ENCODE measurements around the gene PHC1.
A peak's percentile ranks its signal among the peaks of the same experiment; 100 is the strongest.

PHC1 gene

GRCh38 chr12:8948701-8949341 lies 34.5 kb downstream of the PHC1 start:
- DNase-seq (ENCODE audit: insufficient read length, low spot score) (no peak), FAIRE-seq (no peak)

DNA sequence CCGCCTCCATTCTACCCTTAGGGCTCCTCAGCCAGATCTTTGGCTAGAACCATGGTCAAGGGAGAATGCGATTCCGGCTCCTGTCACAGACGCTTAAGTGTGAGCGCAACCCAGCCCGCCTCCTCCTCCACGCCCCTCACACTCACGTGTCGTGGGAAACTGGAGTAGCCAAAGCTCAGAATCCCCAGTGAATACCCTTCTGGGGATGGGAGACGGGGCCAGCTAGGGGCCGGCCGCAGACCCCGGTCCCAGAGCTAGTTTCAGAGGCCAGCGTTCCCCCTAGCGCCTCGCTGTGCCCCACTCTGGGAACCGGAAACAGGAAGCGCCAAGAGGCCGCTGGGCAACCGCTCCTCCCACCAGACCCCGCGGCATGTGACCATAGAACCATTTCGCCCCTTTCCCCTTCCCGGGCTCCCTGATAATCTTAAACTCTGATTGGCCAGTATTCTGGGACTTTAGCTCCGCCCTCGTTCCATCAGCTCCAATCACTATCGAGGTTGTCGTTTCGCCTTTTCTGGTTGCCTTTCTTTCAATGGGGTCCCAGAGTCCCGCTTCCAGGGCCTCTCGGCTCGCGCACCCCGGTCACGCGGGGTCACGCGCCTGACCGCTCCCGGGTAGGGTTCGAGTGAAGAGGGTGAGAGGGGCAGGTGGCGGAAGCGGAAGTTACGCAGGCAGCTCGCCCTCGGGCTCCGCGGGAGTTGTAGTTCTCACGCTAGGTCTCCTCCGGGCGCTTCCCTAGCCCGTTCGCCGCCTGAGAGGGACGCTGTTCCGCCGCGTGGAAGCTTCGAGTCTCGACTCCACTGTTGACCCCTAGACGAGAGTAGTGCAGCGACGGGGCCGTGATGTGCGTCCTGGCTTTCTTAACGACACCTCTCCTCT lies 35.3 kb downstream of the PHC1 start, which contains the start of gene M6PR:
Gene M6PR, minus strand, starts transcription at position 304 of the 879 bp plus-strand sequence. CDS start 3,241 bp downstream, outside the sequence.
- peak; percentile 79 for FAIRE-seq

GRCh38 chr12:8950221-8950527 lies 35.9 kb downstream of the PHC1 start:
- DNase-seq (ENCODE audit: insufficient read length, low spot score) (no peak), FAIRE-seq (no peak)

More for the DNA sequence above, 35.3 kb downstream of the PHC1 start, which contains the start of gene M6PR:
- DNase-seq (ENCODE audit: insufficient read length, low spot score): peak; percentile 94

GRCh38 chr12:8950702-8951478 lies 36.6 kb downstream of the PHC1 start:
- FAIRE-seq (no peak), DNase-seq (ENCODE audit: insufficient read length, low spot score) (no peak)

DNA sequence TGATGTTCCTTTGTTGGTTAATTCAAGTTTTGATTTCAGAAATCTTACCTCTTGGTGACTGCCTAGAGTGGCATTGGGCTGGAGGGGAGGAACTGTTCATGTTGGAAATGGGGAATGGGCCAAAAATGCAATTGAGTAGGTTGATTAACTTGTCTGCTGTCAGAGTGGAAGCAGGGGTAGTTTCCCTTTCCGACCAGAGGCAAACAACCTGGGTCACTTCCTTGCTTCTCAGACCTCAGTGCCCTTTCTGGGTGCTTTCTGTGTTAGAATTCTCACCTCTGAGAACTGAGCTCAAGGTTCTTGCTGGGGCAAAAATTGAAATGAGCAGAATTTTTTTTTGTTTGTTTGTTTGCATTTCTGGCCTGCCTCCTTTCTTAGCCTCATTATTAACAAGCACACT lies 37.4 kb downstream of the PHC1 start:
- DNase-seq (ENCODE audit: insufficient read length, low spot score) (no peak), FAIRE-seq (no peak)

DNA sequence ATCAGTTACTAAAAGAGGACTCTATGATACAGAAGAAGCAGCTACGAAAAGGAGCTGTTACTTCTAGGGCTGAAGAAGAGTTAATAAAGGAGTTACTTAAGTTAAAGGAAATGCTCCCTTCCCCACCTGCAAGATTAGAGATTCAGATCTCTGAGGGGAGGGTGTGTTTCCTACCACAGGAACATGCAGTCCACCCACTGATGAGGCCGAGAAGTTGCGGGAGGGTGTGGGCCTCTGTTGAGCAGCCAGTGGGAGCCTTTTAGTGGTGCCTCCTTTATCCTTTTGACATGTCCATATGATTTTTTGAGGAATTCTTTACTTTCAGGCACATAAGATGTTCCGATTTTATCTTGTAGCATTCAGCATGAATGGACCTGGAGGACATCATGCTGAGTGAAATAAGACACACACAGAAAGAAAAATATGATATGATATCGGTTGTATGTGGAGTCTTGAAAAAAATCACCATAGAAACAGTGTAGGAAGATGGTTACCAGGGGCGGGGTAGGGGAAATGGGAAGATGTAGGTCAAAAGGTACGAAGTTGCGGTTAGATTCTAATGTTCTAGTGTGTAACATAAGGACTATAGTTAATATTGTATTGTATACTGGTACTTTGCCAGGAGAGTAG lies 39.6 kb downstream of the PHC1 start:
- FAIRE-seq (no peak), DNase-seq (ENCODE audit: insufficient read length, low spot score) (no peak)

GRCh38 chr12:8956073-8956472 lies 41.8 kb downstream of the PHC1 start:
- DNase-seq (ENCODE audit: insufficient read length, low spot score): no peak
- no peak for FAIRE-seq

GRCh38 chr12:8956772-8957171 lies 42.5 kb downstream of the PHC1 start:
- no peak for DNase-seq (ENCODE audit: insufficient read length, low spot score)
- no peak for FAIRE-seq

DNA sequence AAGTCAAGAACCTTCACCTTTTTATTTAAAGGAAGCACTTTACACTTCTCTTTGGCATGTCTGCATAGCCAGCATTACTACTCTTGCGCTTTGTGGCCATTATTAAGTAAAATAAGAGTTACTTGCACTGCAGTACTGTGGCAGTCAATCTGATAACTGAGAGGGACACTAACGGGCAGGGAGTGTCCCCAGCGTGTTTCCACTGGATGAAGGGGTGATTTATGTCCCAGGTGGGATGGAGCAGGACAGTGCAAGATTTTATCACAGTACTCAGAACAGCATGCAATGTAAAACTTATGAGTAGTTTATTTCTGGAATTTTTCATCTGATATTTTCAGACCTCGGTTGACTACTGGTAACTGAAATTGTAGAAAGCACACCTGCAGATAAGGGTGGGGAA lies 43.3 kb downstream of the PHC1 start:
- FAIRE-seq (no peak), DNase-seq (ENCODE audit: insufficient read length, low spot score) (no peak)

- DNase-seq (ENCODE audit: insufficient read length, low spot score) (no peak), FAIRE-seq (no peak)
These were observed 43.8 kb downstream of the PHC1 start for GRCh38 chr12:8958066-8958465.

DNA sequence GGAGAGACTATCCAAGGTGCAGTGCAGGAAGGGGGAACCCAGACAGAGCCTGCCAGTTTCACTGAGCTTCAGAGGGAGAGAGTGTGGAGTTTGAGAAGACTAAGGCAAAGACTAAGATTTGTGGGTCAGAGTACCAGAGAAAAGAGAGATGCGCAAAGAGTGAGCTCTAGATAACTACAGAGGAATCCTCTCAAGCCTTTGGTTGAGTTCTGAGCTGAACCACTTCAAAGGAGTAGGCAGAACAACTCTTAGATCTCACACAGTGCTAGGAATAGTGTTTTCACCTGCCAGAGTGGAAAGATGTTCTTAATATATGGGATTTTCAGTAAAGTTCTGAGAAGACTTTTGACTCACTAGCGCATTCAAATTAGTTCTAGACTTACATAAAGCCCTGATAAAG lies 45.9 kb downstream of the PHC1 start:
- FAIRE-seq (no peak), DNase-seq (ENCODE audit: insufficient read length, low spot score) (no peak)

DNA sequence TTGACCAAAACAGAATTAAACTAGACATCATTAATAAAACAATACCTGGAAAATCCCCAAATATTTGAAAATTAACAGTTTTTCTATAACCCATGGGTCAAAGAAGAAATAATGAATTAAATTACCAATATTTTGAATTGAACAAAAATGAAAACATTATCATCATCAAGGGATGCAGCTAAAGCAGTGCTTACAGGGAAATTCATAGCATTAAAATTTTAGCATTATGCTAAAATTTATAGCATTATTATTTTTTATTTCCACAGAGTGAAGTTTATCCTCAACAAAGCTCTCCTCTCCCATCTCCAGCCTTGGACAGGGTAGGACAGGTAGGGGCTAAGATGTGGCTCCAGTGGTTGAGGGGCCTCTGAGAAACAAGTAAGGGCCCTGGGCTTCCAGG lies 54.5 kb downstream of the PHC1 start:
- no peak for DNase-seq (ENCODE audit: insufficient read length, low spot score)
- FAIRE-seq: no peak

DNA sequence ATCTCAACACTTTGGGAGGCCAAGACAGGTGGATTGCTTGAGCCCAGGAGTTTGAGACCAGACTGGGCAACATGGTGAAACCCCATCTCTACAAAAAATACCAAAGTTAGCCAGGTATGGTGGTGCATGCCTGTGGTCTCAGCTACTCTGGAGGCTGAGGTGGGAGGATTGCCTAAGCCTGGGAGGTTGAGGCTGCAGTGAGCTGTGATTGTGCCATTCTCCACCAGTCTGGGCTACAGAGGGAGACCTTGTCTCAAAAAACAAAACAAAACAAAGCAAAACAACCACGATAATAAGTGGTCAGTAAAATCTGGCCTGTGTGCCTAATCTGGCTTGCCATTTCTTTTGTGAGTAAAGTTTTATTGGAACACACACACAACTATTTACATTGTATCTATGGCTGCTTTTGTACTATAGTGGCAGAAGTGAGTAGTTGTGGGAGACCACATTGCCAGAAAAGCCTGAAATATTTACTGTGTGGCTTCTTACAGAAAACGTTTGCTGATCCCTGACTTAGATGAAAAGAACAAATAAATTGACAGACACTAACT lies 55.6 kb downstream of the PHC1 start:
- no peak for FAIRE-seq
- no peak for DNase-seq (ENCODE audit: insufficient read length, low spot score)

GRCh38 chr12:8970432-8970831 lies 56.1 kb downstream of the PHC1 start:
- no peak for DNase-seq (ENCODE audit: insufficient read length, low spot score)
- no peak for FAIRE-seq

- FAIRE-seq (no peak), DNase-seq (ENCODE audit: insufficient read length, low spot score) (no peak)
These were observed 65.8 kb downstream of the PHC1 start for GRCh38 chr12:8980137-8980536.

- DNase-seq (ENCODE audit: insufficient read length, low spot score) (no peak), FAIRE-seq (no peak)
These were observed 71.0 kb downstream of the PHC1 start for GRCh38 chr12:8985213-8985754.

DNA sequence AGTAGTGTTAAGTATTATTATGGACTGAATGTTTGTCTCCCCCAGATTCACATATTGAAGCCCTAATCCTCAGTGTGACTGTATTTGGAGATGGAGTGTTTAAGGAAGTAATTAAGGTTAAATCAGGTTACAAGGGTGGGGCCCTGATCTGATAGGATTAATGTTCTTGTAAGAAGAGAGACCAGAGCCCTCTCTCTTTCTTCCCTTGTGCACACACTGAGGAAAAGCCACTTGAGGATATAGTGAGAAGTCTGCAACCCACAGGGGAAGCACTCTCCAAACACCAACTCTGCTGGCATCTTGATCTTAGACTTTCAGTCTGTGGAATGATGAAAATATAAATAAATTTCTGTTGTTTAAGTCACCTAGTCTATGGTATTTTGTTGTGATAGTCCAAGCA lies 72.9 kb downstream of the PHC1 start:
- DNase-seq (ENCODE audit: insufficient read length, low spot score) (no peak), FAIRE-seq (no peak)

- DNase-seq (ENCODE audit: insufficient read length, low spot score) (no peak), FAIRE-seq (no peak)
These were observed 73.4 kb downstream of the PHC1 start for GRCh38 chr12:8987685-8988084.

GRCh38 chr12:8989413-8989812 lies 75.1 kb downstream of the PHC1 start, which contains the start of gene KLRG1:
TSS of gene KLRG1 (plus strand) at chr12:8989546. CDS start at chr12:8989636, 90 bp downstream.
- FAIRE-seq: no peak

More at GRCh38 chr12:8989413-8989812, 75.1 kb downstream of the PHC1 start, which contains the start of gene KLRG1:
- no peak for DNase-seq (ENCODE audit: insufficient read length, low spot score)

Data from HTR-8/SVneo (cell line).